ENCODE measurements around the gene ITPR2. TPM values are rescaled to one million over a fixed set of nuclear protein-coding genes. Genes with fewer than 3 reads are reported as not detected.
"Not testable (repeated sequence)": the region's sequence is repeated elsewhere in the genome, so short reads cannot be mapped to it uniquely, and the experiment has no call there.

Gene ITPR2
- polyA plus RNA-seq, 4 donors = 11.0 to 15.3 (median 14.6) TPM

GRCh38 chr12:26608273-26608672 is 224.7 kb downstream of the ITPR2 start:
- no peak for DNase-seq (ENCODE audit: low read depth in 4 of 4, low spot score in 2 of 4)

- no peak for DNase-seq (ENCODE audit: low read depth in 4 of 4, low spot score in 2 of 4)
Measured at GRCh38 chr12:26606911-26607310, 226.1 kb downstream of the ITPR2 start.

GRCh38 chr12:26604813-26605212 is 228.2 kb downstream of the ITPR2 start:
- DNase-seq (ENCODE audit: low read depth in 4 of 4, low spot score in 2 of 4) = not testable (repeated sequence)

GRCh38 chr12:26599096-26599695 is 233.8 kb downstream of the ITPR2 start:
- no peak for DNase-seq (ENCODE audit: low read depth in 4 of 4, low spot score in 2 of 4)

- no peak for DNase-seq (ENCODE audit: low read depth in 4 of 4, low spot score in 2 of 4)
Measured at GRCh38 chr12:26595806-26596205, 237.2 kb downstream of the ITPR2 start.

- DNase-seq (ENCODE audit: low read depth in 4 of 4, low spot score in 2 of 4) = no peak
Measured at GRCh38 chr12:26580619-26581018, 252.4 kb downstream of the ITPR2 start.

- DNase-seq (ENCODE audit: low read depth in 4 of 4, low spot score in 2 of 4) = no peak
Measured at GRCh38 chr12:26576266-26576665, 256.7 kb downstream of the ITPR2 start.

- DNase-seq (ENCODE audit: low read depth in 4 of 4, low spot score in 2 of 4) = no peak
Measured at GRCh38 chr12:26573225-26573909, 259.6 kb downstream of the ITPR2 start.

- DNase-seq (ENCODE audit: low read depth in 4 of 4, low spot score in 2 of 4) = no peak
Measured at GRCh38 chr12:26572137-26572536, 260.9 kb downstream of the ITPR2 start.

- DNase-seq (ENCODE audit: low read depth in 4 of 4, low spot score in 2 of 4) = no peak
Measured at GRCh38 chr12:26571560-26571959, 261.4 kb downstream of the ITPR2 start.

- DNase-seq (ENCODE audit: low read depth in 4 of 4, low spot score in 2 of 4) = no peak
Measured at GRCh38 chr12:26567126-26567525, 265.9 kb downstream of the ITPR2 start.

- no peak for DNase-seq (ENCODE audit: low read depth in 4 of 4, low spot score in 2 of 4)
Measured at GRCh38 chr12:26566675-26567074, 266.3 kb downstream of the ITPR2 start.

- no peak for DNase-seq (ENCODE audit: low read depth in 4 of 4, low spot score in 2 of 4)
Measured at GRCh38 chr12:26566186-26566585, 266.8 kb downstream of the ITPR2 start.

GRCh38 chr12:26564391-26564790 is 268.6 kb downstream of the ITPR2 start:
- DNase-seq (ENCODE audit: low read depth in 4 of 4, low spot score in 2 of 4) = no peak

GRCh38 chr12:26563552-26563951 is 269.4 kb downstream of the ITPR2 start:
- no peak for DNase-seq (ENCODE audit: low read depth in 4 of 4, low spot score in 2 of 4)

- DNase-seq (ENCODE audit: low read depth in 4 of 4, low spot score in 2 of 4) = no peak
Measured at GRCh38 chr12:26557326-26557725, 275.7 kb downstream of the ITPR2 start.

GRCh38 chr12:26556916-26557315 is 276.1 kb downstream of the ITPR2 start:
- no peak for DNase-seq (ENCODE audit: low read depth in 4 of 4, low spot score in 2 of 4)

- no peak for DNase-seq (ENCODE audit: low read depth in 4 of 4, low spot score in 2 of 4)
Measured at GRCh38 chr12:26555139-26555538, 277.9 kb downstream of the ITPR2 start.

GRCh38 chr12:26554332-26554731 is 278.7 kb downstream of the ITPR2 start:
- DNase-seq (ENCODE audit: low read depth in 4 of 4, low spot score in 2 of 4) = no peak

- DNase-seq (ENCODE audit: low read depth in 4 of 4, low spot score in 2 of 4) = no peak
Measured at GRCh38 chr12:26551385-26551784, 281.6 kb downstream of the ITPR2 start.

- no peak for DNase-seq (ENCODE audit: low read depth in 4 of 4, low spot score in 2 of 4)
Measured at GRCh38 chr12:26548227-26548626, 284.8 kb downstream of the ITPR2 start.

GRCh38 chr12:26546535-26547314 is 286.3 kb downstream of the ITPR2 start:
- DNase-seq (ENCODE audit: low read depth in 4 of 4, low spot score in 2 of 4) = no peak

All from left renal cortex interstitium (tissue), 4 donors.